ENCODE measurements around the gene LBH. TPM values are rescaled to one million over a fixed set of nuclear protein-coding genes. Genes with fewer than 3 reads are reported as not detected.

LBH gene
- total RNA-seq, 4 donors from 2014 or later: 7.0 to 37.8 (median 16.3) TPM

- Histone ChIP-seq H3K4me3 (no peak overlapping the region), H3K4me1 (no peaks in the 10 kb centered on the region), H3K27me3 (no peaks in the 10 kb centered on the region), H3K36me3 (no peaks in the 10 kb centered on the region), H3K27ac (no peak overlapping the region), H3K9me3 (no peaks in the 10 kb centered on the region)
- in situ Hi-C loops (cut with MboI; ENCODE audit: low pct_ligation_motif_present in 1 of 4, low pct_unique_long_range_greater_than_20kb in 1 of 4, low sequenced_read_pairs in 3 of 4): loop anchor here in 2 of 4 donors (25.0 kb wide), 2 partner anchors 972 to 1147 kb away; no protein-coding TSS in a partner anchor
- no peak for TF ChIP-seq POLR2A (IDR thresholded peaks at IDR 0.05)
- no peak for TF ChIP-seq POLR2AphosphoS5 (IDR thresholded peaks at IDR 0.05)
- TF ChIP-seq CTCF (IDR thresholded peaks at IDR 0.05): no peak
- TF ChIP-seq EP300 (IDR thresholded peaks at IDR 0.05; ENCODE audit: low read depth): no peak
- intact Hi-C loops (cut with DNase I; ENCODE audit: low total_unique reads): no loop called here
- 95% methylated on average over 13 of the region's 13 CpGs; no CpG with 5 or more reads in 1 of the 2 donors for WGBS, 2 donors (ENCODE audit: low coverage in 1 of 2)
- DNase-seq: no peak
These were observed 40.7 kb upstream of the LBH start for GRCh38 chr2:30190637-30191036.

GRCh38 chr2:30191107-30191506, 40.2 kb upstream of the LBH start:
- 96 to 100% methylated on average over 2 to 10 of the region's 10 CpGs for WGBS, 2 donors (ENCODE audit: low coverage in 1 of 2)
- no peaks in the 10 kb centered on the region for H3K27me3 ChIP-seq
- no peaks in the 10 kb centered on the region for H3K9me3 ChIP-seq
- no peak for DNase-seq
- intact Hi-C loops (cut with DNase I; ENCODE audit: low total_unique reads) (no loop called here), in situ Hi-C loops (cut with MboI; ENCODE audit: low pct_ligation_motif_present in 1 of 4, low pct_unique_long_range_greater_than_20kb in 1 of 4, low sequenced_read_pairs in 3 of 4) (loop anchor here in 2 of 4 donors (25.0 kb wide), 2 partner anchors 971 to 1146 kb away; no protein-coding TSS in a partner anchor)
- no peak for TF ChIP-seq POLR2AphosphoS5 (IDR thresholded peaks at IDR 0.05)
- no peak for TF ChIP-seq POLR2A (IDR thresholded peaks at IDR 0.05)
- TF ChIP-seq CTCF (IDR thresholded peaks at IDR 0.05): no peak
- TF ChIP-seq EP300 (IDR thresholded peaks at IDR 0.05; ENCODE audit: low read depth): no peak
- no peak overlapping the region for H3K4me3 ChIP-seq
- no peaks in the 10 kb centered on the region for H3K36me3 ChIP-seq
- H3K4me1 ChIP-seq: no peaks in the 10 kb centered on the region
- no peak overlapping the region for H3K27ac ChIP-seq

GRCh38 chr2:30191819-30192271, 39.5 kb upstream of the LBH start:
- in situ Hi-C loops (cut with MboI; ENCODE audit: low pct_ligation_motif_present in 1 of 4, low pct_unique_long_range_greater_than_20kb in 1 of 4, low sequenced_read_pairs in 3 of 4): loop anchor here in 2 of 4 donors (25.0 kb wide), 2 partner anchors 970 to 1145 kb away; no protein-coding TSS in a partner anchor
- H3K4me1 ChIP-seq: no peaks in the 10 kb centered on the region
- intact Hi-C loops (cut with DNase I; ENCODE audit: low total_unique reads): no loop called here
- no peaks in the 10 kb centered on the region for H3K36me3 ChIP-seq
- H3K27ac ChIP-seq: no peak overlapping the region
- H3K27me3 ChIP-seq: no peaks in the 10 kb centered on the region
- no peak for DNase-seq
- TF ChIP-seq EP300 (IDR thresholded peaks at IDR 0.05; ENCODE audit: low read depth) (no peak), CTCF (IDR thresholded peaks at IDR 0.05) (no peak), POLR2A (IDR thresholded peaks at IDR 0.05) (no peak), POLR2AphosphoS5 (IDR thresholded peaks at IDR 0.05) (no peak)
- WGBS, 2 donors (ENCODE audit: low coverage in 1 of 2): 84% methylated on average over 7 of the region's 7 CpGs; no CpG with 5 or more reads in 1 of the 2 donors
- H3K4me3 ChIP-seq: no peak overlapping the region
- H3K9me3 ChIP-seq: no peaks in the 10 kb centered on the region

- H3K9me3 ChIP-seq: no peaks in the 10 kb centered on the region
- 50 to 79% methylated on average over 1 to 4 of the region's 4 CpGs for WGBS, 2 donors (ENCODE audit: low coverage in 1 of 2)
- TF ChIP-seq CTCF (IDR thresholded peaks at IDR 0.05): no peak
- no peak for TF ChIP-seq POLR2AphosphoS5 (IDR thresholded peaks at IDR 0.05)
- TF ChIP-seq EP300 (IDR thresholded peaks at IDR 0.05; ENCODE audit: low read depth): no peak
- TF ChIP-seq POLR2A (IDR thresholded peaks at IDR 0.05): no peak
- intact Hi-C loops (cut with DNase I; ENCODE audit: low total_unique reads): no loop called here
- no peaks in the 10 kb centered on the region for H3K4me1 ChIP-seq
- H3K27me3 ChIP-seq: no peaks in the 10 kb centered on the region
- H3K27ac ChIP-seq: no peak overlapping the region
- in situ Hi-C loops (cut with MboI; ENCODE audit: low pct_ligation_motif_present in 1 of 4, low pct_unique_long_range_greater_than_20kb in 1 of 4, low sequenced_read_pairs in 3 of 4): loop anchor here in 2 of 4 donors (25.0 kb wide), 2 partner anchors 970 to 1145 kb away; no protein-coding TSS in a partner anchor
- no peak overlapping the region for H3K4me3 ChIP-seq
- DNase-seq: no peak
- H3K36me3 ChIP-seq: no peaks in the 10 kb centered on the region
These were observed 39.0 kb upstream of the LBH start for GRCh38 chr2:30192314-30192713.
